ENCODE measurements around the gene ATP2A2. TPM values are rescaled to one million over a fixed set of nuclear protein-coding genes. Genes with fewer than 3 reads are reported as not detected.

Gene ATP2A2
- total RNA-seq, 1 donor from 2014 or later, result 93.5 TPM

GRCh38 chr12:110281549-110282299 is 677 bp downstream of the ATP2A2 start:
- no peak for DNase-seq (ENCODE audit: low read depth)
- TF ChIP-seq CTCF (conservative IDR thresholded peaks at IDR 0.05; ENCODE audit: low read depth, low read length), result peak; percentile 2
- H3K4me3 ChIP-seq (ENCODE audit: low read depth, low read length), result peak overlapping the region; percentile 71

DNA sequence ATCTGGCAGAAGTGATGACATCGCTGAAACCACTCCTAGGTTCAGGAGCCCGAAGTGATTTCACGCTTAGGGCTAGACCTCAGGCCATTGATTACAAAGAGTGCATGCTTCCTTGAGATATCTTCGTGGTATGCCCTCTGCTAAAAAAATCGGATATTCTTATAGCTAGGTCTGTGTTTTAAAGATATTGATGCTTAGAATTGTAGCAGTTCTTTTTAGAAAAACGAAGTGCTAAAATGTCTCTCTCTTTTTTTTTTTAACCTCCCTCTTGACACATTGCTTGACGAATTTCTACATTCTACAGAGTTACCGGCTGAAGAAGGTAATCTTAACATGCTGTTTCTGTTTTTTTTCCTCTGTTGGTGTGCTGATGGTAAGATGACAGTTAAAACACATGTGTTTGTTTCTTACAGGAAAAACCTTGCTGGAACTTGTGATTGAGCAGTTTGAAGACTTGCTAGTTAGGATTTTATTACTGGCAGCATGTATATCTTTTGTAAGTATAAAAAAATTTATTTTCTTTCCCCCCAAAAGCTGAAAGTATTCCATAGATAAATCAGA is 1.3 kb downstream of the ATP2A2 start:
- peak overlapping the region; percentile 71 for H3K4me3 ChIP-seq (ENCODE audit: low read depth, low read length)
- no peak for DNase-seq (ENCODE audit: low read depth)
- TF ChIP-seq CTCF (conservative IDR thresholded peaks at IDR 0.05; ENCODE audit: low read depth, low read length), result no peak

DNA sequence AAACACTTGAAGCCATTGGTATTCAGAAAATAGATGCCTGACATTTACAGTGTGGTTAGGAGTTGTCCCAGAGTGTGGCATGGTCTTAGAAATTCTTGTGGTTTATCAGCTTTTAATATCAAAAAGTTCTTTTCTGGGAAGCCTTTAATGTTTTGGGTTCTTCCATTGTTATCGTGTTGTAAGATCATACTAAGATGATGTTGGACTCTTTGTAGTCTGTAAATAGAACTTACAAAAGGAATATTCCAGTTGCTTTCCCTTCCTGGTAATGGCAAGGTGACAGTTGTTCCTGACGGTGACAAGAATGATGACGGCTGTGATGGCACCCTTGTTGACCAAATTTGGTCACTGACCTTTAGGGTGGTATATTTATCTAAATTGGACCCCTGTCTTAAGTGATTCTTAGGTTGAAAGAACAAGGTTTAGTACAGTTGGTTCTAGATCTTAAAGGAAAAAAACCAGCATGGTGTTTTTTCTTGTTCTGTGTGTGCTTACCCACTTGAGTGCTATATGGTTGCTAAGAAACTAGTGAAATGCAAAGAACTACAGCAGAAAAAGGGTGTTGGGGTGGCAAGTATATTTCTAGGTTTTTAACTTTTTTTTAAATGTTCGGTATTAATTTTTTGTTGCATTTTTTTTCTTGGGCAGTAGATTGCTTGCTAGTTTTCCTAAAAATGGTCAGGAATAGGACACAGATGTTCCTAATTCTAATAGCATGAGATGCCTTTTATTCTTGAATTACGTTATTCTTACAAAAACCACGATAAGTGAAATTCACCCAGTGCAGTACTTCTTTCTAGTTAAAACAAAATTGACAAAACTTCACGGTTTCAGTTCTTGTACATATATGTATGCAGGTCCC is 2.1 kb downstream of the ATP2A2 start:
- TF ChIP-seq CTCF (conservative IDR thresholded peaks at IDR 0.05; ENCODE audit: low read depth, low read length), result no peak
- DNase-seq (ENCODE audit: low read depth), result no peak
- H3K4me3 ChIP-seq (ENCODE audit: low read depth, low read length), result peak overlapping the region; percentile 71

- no peak for DNase-seq (ENCODE audit: low read depth)
- H3K4me3 ChIP-seq (ENCODE audit: low read depth, low read length), result peak overlapping the region; percentile 71
- TF ChIP-seq CTCF (conservative IDR thresholded peaks at IDR 0.05; ENCODE audit: low read depth, low read length), result no peak
Measured at GRCh38 chr12:110284597-110284996, 3.5 kb downstream of the ATP2A2 start.

DNA sequence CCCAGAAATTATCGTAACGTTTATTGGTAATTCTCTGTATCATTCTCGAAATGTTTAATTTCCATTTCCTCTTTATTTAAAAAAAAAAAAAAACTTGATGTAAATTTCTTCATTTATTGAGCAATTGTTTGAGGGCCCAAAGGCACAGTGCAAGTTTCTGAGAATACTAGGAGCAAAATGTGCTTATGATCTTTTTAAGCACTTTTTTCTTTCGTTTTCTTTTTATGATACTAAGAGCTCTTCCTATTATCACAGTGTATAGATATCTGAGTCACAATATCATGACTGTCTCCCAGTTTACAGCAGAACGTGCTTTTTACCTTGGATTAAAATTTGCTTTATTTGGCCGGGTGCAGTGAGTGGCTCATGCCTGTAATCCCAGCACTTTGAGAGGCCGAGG is 5.6 kb downstream of the ATP2A2 start:
- TF ChIP-seq CTCF (conservative IDR thresholded peaks at IDR 0.05; ENCODE audit: low read depth, low read length), result no peak
- H3K4me3 ChIP-seq (ENCODE audit: low read depth, low read length), result no peak overlapping the region
- no peak for DNase-seq (ENCODE audit: low read depth)

GRCh38 chr12:110287986-110288385 is 6.9 kb downstream of the ATP2A2 start:
- no peak for DNase-seq (ENCODE audit: low read depth)
- H3K4me3 ChIP-seq (ENCODE audit: low read depth, low read length), result no peak overlapping the region
- TF ChIP-seq CTCF (conservative IDR thresholded peaks at IDR 0.05; ENCODE audit: low read depth, low read length), result no peak

All from epithelial cell of proximal tubule (primary cell).